Measurements from ENCODE around the gene VEGFA.
A peak's percentile ranks its signal among the peaks of the same experiment; 100 is the strongest.

VEGFA gene

GRCh38 chr6:43771858-43772680, 2.1 kb downstream of the VEGFA start:
- H3K27me3 Mint-ChIP-seq: peaks cover 10% of the 10 kb centered on the region
- peak overlapping the region; percentile 96 for H3K4me3 Mint-ChIP-seq
- peak overlapping the region; percentile 95 for H3K27ac Mint-ChIP-seq
- peaks cover 50% of the 10 kb centered on the region for H3K4me1 Mint-ChIP-seq (ENCODE audit: low read depth)
- peaks cover 19% of the 10 kb centered on the region for H3K36me3 Mint-ChIP-seq (ENCODE audit: low read depth)
- H3K9me3 Mint-ChIP-seq: no peaks in the 10 kb centered on the region

DNA sequence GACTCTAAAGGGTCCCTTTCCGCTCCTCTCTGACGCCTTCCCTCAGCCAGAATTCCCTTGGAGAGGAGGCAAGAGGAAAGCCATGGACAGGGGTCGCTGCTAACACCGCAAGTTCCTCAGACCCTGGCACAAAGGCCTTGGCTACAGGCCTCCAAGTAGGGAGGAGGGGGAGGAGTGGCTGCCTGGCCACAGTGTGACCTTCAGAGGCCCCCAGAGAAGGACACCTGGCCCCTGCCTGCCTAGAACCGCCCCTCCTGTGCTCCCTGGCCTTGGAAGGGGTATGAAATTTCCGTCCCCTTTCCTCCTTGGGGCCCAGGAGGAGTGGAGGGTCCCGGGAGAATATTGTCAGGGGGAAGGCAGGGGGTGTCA, 2.7 kb downstream of the VEGFA start:
- Mint-ChIP-seq H3K27ac (peak overlapping the region; percentile 95), H3K27me3 (peaks cover 7% of the 10 kb centered on the region), H3K9me3 (no peaks in the 10 kb centered on the region), H3K4me1 (ENCODE audit: low read depth) (peaks cover 50% of the 10 kb centered on the region), H3K4me3 (peak overlapping the region; percentile 91), H3K36me3 (ENCODE audit: low read depth) (peaks cover 23% of the 10 kb centered on the region)

- peaks cover 50% of the 10 kb centered on the region for H3K4me1 Mint-ChIP-seq (ENCODE audit: low read depth)
- H3K9me3 Mint-ChIP-seq: no peaks in the 10 kb centered on the region
- peak overlapping the region; percentile 91 for H3K4me3 Mint-ChIP-seq
- H3K27ac Mint-ChIP-seq: peak overlapping the region; percentile 50
- H3K27me3 Mint-ChIP-seq: peaks cover 7% of the 10 kb centered on the region
- peaks cover 23% of the 10 kb centered on the region for H3K36me3 Mint-ChIP-seq (ENCODE audit: low read depth)
Measured at GRCh38 chr6:43773050-43773979, 3.3 kb downstream of the VEGFA start.

DNA sequence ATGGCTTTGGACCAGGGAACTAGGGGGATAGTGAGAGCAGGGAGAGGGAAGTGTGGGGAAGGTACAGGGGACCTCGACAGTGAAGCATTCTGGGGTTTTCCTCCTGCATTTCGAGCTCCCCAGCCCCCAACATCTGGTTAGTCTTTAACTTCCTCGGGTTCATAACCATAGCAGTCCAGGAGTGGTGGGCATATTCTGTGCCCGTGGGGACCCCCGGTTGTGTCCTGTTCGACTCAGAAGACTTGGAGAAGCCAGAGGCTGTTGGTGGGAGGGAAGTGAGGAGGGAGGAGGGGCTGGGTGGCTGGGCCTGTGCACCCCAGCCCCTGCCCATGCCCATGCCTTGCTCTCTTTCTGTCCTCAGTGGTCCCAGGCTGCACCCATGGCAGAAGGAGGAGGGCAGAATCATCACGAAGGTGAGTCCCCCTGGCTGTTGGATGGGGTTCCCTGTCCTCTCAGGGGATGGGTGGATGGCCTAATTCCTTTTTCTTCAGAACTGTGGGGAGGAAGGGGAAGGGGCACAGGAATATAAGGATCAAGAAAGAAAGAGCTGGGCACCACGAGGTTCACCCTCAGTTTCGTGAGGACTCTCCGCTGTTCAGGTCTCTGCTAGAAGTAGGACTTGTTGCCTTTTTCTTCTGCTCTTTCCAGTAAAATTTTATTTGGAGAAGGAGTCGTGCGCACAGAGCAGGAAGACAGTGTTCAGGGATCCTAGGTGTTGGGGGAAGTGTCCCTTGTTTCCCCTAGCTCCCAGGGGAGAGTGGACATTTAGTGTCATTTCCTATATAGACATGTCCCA, 4.2 kb downstream of the VEGFA start:
- peak overlapping the region; percentile 91 for H3K4me3 Mint-ChIP-seq

GRCh38 chr6:43774776-43775534, 4.9 kb downstream of the VEGFA start:
- no peak overlapping the region for H3K27ac Mint-ChIP-seq

More for the DNA sequence above, 4.2 kb downstream of the VEGFA start:
- Mint-ChIP-seq H3K27ac (no peak overlapping the region), H3K9me3 (no peaks in the 10 kb centered on the region), H3K4me1 (ENCODE audit: low read depth) (peaks cover 49% of the 10 kb centered on the region), H3K36me3 (ENCODE audit: low read depth) (peaks cover 31% of the 10 kb centered on the region), H3K27me3 (peaks cover 7% of the 10 kb centered on the region)

GRCh38 chr6:43775535-43775885, 5.5 kb downstream of the VEGFA start:
- H3K27me3 Mint-ChIP-seq: peaks cover 7% of the 10 kb centered on the region
- H3K4me1 Mint-ChIP-seq (ENCODE audit: low read depth): peaks cover 44% of the 10 kb centered on the region
- H3K27ac Mint-ChIP-seq: peak overlapping the region; percentile 15
- no peaks in the 10 kb centered on the region for H3K9me3 Mint-ChIP-seq
- H3K36me3 Mint-ChIP-seq (ENCODE audit: low read depth): peaks cover 42% of the 10 kb centered on the region
- H3K4me3 Mint-ChIP-seq: no peak overlapping the region

More at GRCh38 chr6:43774776-43775534, 4.9 kb downstream of the VEGFA start:
- H3K4me1 Mint-ChIP-seq (ENCODE audit: low read depth): peaks cover 44% of the 10 kb centered on the region
- peaks cover 7% of the 10 kb centered on the region for H3K27me3 Mint-ChIP-seq
- H3K36me3 Mint-ChIP-seq (ENCODE audit: low read depth): peaks cover 37% of the 10 kb centered on the region
- no peaks in the 10 kb centered on the region for H3K9me3 Mint-ChIP-seq
- peak overlapping the region; percentile 56 for H3K4me3 Mint-ChIP-seq

GRCh38 chr6:43776115-43776798, 6.2 kb downstream of the VEGFA start:
- Mint-ChIP-seq H3K27me3 (peaks cover 7% of the 10 kb centered on the region), H3K4me1 (ENCODE audit: low read depth) (peaks cover 44% of the 10 kb centered on the region), H3K36me3 (ENCODE audit: low read depth) (peaks cover 47% of the 10 kb centered on the region), H3K4me3 (no peak overlapping the region), H3K9me3 (no peaks in the 10 kb centered on the region), H3K27ac (no peak overlapping the region)

DNA sequence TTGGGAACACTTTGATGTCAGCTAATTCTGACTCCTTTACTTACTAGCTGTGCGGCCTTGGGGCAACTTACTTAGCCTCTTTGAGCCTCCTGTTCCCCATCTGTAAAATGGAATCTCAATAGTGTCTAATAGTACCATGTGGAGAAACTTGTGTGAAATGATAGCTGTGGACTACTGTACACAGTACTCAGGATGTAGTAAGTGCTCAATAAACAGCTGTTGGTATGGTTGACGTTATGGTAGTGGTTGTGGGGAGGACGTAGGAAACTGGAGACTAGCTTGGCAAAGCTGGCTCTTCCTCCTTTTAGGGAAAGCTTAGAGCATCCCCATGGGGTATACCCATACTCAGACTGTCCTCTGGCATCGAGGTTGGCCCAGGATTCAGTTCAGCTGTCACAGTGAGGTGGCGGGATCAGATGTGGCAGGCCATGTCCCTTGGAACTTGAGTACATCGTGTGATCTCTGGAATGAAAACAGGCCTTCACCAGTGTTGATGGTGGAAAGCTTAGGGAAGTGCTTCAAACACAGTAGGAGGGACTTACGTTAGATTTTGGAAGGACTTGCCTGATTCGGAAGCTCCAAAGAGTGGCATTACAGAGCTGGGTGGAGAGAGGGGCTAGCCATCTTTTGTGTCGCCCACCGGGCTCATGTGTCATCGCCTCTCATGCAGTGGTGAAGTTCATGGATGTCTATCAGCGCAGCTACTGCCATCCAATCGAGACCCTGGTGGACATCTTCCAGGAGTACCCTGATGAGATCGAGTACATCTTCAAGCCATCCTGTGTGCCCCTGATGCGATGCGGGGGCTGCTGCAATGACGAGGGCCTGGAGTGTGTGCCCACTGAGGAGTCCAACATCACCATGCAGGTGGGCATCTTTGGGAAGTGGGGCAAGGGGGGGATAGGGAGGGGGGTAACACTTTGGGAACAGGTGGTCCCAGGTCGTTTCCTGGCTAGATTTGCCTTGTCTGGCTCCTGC, 7.1 kb downstream of the VEGFA start:
- peaks cover 7% of the 10 kb centered on the region for H3K27me3 Mint-ChIP-seq
- no peak overlapping the region for H3K4me3 Mint-ChIP-seq
- peaks cover 43% of the 10 kb centered on the region for H3K4me1 Mint-ChIP-seq (ENCODE audit: low read depth)
- H3K36me3 Mint-ChIP-seq (ENCODE audit: low read depth): peaks cover 51% of the 10 kb centered on the region
- no peaks in the 10 kb centered on the region for H3K9me3 Mint-ChIP-seq
- no peak overlapping the region for H3K27ac Mint-ChIP-seq

DNA sequence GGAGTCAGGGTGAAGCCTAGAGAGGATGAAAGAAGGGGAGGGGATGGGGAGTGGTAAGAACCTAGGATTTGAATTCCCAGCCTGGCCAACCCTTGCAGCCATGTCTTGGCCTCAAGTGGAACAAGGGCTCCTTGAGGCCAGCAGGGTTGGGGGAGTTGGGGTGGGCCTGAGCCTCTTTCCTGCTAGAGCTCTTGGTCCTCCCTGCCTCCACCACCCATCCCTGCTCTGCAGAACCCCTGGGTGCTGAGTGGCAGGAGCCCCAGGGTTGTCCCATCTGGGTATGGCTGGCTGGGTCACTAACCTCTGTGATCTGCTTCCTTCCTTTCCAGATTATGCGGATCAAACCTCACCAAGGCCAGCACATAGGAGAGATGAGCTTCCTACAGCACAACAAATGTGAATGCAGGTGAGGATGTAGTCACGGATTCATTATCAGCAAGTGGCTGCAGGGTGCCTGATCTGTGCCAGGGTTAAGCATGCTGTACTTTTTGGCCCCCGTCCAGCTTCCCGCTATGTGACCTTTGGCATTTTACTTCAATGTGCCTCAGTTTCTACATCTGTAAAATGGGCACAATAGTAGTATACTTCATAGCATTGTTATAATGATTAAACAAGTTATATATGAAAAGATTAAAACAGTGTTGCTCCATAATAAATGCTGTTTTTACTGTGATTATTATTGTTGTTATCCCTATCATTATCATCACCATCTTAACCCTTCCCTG, 8.3 kb downstream of the VEGFA start:
- Mint-ChIP-seq H3K4me1 (ENCODE audit: low read depth) (peaks cover 34% of the 10 kb centered on the region), H3K27me3 (peaks cover 7% of the 10 kb centered on the region), H3K27ac (no peak overlapping the region), H3K9me3 (no peaks in the 10 kb centered on the region), H3K4me3 (no peak overlapping the region), H3K36me3 (ENCODE audit: low read depth) (peaks cover 62% of the 10 kb centered on the region)

DNA sequence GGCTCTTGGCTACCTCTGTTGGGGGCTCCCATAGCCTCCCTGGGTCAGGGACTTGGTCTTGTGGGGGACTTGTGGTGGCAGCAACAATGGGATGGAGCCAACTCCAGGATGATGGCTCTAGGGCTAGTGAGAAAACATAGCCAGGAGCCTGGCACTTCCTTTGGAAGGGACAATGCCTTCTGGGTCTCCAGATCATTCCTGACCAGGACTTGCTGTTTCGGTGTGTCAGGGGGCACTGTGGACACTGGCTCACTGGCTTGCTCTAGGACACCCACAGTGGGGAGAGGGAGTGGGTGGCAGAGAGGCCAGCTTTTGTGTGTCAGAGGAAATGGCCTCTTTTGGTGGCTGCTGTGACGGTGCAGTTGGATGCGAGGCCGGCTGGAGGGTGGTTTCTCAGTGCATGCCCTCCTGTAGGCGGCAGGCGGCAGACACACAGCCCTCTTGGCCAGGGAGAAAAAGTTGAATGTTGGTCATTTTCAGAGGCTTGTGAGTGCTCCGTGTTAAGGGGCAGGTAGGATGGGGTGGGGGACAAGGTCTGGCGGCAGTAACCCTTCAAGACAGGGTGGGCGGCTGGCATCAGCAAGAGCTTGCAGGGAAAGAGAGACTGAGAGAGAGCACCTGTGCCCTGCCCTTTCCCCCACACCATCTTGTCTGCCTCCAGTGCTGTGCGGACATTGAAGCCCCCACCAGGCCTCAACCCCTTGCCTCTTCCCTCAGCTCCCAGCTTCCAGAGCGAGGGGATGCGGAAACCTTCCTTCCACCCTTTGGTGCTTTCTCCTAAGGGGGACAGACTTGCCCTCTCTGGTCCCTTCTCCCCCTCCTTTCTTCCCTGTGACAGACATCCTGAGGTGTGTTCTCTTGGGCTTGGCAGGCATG, 9.2 kb downstream of the VEGFA start:
- Mint-ChIP-seq H3K27ac (peak overlapping the region; percentile 63), H3K36me3 (ENCODE audit: low read depth) (peaks cover 66% of the 10 kb centered on the region), H3K4me3 (no peak overlapping the region), H3K27me3 (no peaks in the 10 kb centered on the region), H3K4me1 (ENCODE audit: low read depth) (peaks cover 25% of the 10 kb centered on the region), H3K9me3 (no peaks in the 10 kb centered on the region)

GRCh38 chr6:43779852-43780236, 9.8 kb downstream of the VEGFA start:
- Mint-ChIP-seq H3K4me3 (no peak overlapping the region), H3K36me3 (ENCODE audit: low read depth) (peaks cover 68% of the 10 kb centered on the region), H3K9me3 (no peaks in the 10 kb centered on the region), H3K27ac (peak overlapping the region; percentile 63), H3K27me3 (no peaks in the 10 kb centered on the region), H3K4me1 (ENCODE audit: low read depth) (peaks cover 18% of the 10 kb centered on the region)
